ES-I3 (cell line): ENCODE data around the gene PAK4.
A peak's percentile ranks its signal among the peaks of the same experiment; 100 is the strongest.

ENCODE experiments used
- H3K36me3 ChIP-seq: 2 replicates; pipeline ENCODE4 v1.6.1; 2013; ENCODE audit warnings: mild to moderate bottlenecking, low read length, control low read depth, moderate library complexity; ENCODE audit not compliant: insufficient read depth
- H3K4me1 ChIP-seq: 2 replicates; pipeline ENCODE4 v1.6.1; 2013; ENCODE audit warnings: mild to moderate bottlenecking, control low read depth, low read length; ENCODE audit not compliant: insufficient read depth
- H3K9ac ChIP-seq: 2 replicates; pipeline ENCODE4 v1.6.1; 2013; ENCODE audit warnings: low read depth, mild to moderate bottlenecking, low read length, moderate library complexity
- H3K9me3 ChIP-seq: 2 replicates; pipeline ENCODE4 v1.6.1; 2013; ENCODE audit warnings: mild to moderate bottlenecking, low read length, moderate library complexity; ENCODE audit not compliant: control insufficient read depth, insufficient read depth

PAK4 gene

DNA sequence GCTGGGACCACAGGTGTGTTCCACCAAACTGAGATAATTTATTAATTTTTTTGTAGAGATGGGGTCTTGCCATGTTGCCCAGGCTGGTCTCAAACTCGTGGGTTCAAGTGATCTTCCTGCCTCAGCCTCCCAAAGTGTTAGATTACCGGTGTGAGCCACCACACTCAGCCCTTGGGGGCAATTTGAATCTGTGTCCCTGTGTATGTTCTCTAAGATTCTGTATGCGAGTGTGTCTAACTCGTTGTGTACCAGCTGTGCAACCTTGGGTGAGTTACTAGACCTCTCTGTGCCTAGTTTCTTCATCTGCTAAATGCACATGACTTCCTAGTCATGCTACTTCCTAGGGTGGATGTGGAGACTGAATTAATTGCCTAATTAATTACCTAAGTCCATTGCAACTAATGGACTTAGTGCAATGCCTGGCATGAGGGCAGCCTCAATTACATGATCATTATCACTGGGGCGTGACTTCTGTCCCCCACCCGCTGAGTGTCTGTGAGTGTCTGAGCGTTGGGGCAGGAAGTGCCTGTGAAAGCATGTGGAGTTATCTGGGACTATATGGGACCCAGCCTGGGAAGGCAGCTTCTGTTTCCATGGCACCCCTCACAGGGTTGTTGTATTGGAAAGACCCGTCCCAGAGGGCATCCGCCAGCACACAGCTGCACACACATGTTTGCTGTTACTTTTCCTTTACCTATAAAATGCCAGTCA lies 69.4 kb downstream of the PAK4 start:
- H3K36me3 ChIP-seq = no peaks in the 10 kb centered on the region
- no peak overlapping the region for H3K9ac ChIP-seq
- peaks cover 3% of the 10 kb centered on the region; the same call in 1 of the 2 replicates for H3K4me1 ChIP-seq
- no peaks in the 10 kb centered on the region for H3K9me3 ChIP-seq

DNA sequence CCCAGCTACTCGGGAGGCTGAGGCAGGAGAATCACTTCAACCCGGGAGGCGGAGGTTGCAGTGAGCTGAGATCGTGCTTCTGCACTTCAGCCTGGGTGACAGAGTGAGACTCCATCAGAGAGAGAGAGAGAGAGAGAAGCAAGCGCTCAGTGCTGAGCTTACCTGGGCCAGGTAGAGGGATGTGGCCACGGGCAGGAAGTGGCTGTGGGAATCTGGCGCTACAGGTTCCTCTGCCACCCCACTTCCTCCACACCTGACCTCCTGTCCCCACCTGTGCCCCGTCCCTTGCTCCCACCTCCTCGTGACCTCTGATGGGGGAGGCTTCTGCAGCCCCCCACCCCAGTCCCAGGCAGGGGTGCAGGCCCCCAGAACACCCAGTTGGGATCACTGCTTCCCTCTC lies 70.2 kb downstream of the PAK4 start:
- H3K9ac ChIP-seq = no peak overlapping the region
- H3K4me1 ChIP-seq = peaks cover 3% of the 10 kb centered on the region; the same call in 1 of the 2 replicates
- no peaks in the 10 kb centered on the region for H3K36me3 ChIP-seq
- H3K9me3 ChIP-seq = no peaks in the 10 kb centered on the region

DNA sequence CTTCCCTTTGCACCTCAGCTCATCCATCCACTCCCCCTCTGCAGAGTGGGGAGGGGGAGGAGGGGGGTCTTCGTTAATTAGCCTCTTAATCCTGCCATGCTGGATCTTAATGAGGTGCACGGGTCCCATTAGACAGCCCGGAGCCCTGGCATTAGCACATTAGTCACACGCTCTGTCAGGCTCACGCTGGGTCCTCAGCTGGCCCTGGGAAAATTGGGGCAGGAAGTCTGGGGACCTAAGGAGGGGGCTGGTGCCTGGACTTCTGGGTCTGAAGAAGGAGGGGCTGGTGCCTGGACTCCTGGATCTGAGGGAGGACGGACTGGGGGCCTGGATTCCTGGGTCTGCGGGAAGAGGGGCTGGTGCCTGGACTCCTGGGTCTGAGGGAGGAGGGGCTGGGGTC lies 70.7 kb downstream of the PAK4 start:
- no peak overlapping the region; the same call in 1 of the 2 replicates for H3K9ac ChIP-seq
- no peaks in the 10 kb centered on the region for H3K9me3 ChIP-seq
- peaks cover 3% of the 10 kb centered on the region; the same call in 1 of the 2 replicates for H3K4me1 ChIP-seq
- H3K36me3 ChIP-seq = no peaks in the 10 kb centered on the region

DNA sequence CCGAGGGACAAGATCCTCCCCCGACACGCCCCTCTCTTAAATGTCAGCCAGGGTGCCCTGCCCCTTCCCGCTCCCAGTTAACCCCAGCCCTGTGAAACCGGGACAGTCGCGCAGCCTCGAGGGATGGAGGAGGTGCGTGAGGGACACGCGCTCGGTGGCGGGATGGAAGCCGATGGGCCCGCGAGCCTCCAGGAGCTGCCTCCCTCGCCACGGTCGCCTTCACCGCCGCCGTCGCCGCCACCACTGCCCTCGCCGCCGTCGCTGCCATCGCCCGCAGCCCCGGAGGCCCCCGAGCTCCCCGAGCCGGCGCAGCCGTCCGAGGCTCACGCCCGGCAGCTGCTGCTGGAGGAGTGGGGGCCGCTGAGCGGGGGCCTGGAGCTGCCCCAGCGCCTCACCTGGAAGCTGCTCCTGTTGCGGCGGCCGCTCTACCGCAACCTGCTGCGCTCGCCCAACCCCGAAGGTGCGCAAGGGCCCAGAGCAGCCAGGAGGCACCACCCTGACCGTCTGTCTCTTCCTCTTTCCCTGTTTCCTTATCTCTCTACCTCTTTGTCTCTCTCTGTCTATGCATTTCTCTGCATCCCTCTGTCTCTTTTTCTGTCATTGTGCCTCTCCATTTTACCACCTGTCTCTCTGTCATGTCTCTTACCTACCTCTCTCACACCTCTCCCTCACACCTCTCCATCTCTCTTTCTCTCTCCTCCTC lies 71.4 kb downstream of the PAK4 start, which contains the start of gene NCCRP1:
Gene NCCRP1, plus strand, starts transcription at position 105 of the 703 bp plus-strand sequence. Its CDS starts 19 bp downstream, at position 124.
- Histone ChIP-seq H3K4me1 (peaks cover 3% of the 10 kb centered on the region; the same call in 1 of the 2 replicates), H3K9ac (peak within 1 kb of the TSS; percentile 24; the same call in 1 of the 2 replicates), H3K36me3 (no peaks in the 10 kb centered on the region), H3K9me3 (no peaks in the 10 kb centered on the region)

DNA sequence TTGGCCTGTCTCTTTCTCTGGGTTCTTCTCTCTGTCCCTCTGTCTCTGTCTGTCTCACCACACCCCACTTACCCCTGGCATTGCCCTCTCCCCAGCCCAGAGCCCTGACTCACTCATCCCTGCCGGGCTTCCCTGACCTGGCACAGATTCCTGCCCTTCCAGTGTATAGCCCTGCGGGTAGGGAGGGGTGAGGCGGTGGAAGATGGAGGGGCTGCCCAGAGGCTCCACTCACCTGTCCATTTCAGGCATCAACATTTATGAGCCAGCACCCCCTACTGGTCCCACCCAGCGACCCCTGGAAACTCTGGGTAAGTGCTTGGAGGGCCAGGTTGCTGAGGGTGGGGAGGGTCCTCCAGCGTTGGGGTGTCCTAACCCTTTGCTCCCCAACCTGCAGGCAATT lies 72.2 kb downstream of the PAK4 start:
- no peaks in the 10 kb centered on the region for H3K9me3 ChIP-seq
- no peak overlapping the region for H3K9ac ChIP-seq
- no peaks in the 10 kb centered on the region for H3K36me3 ChIP-seq
- peaks cover 3% of the 10 kb centered on the region; the same call in 1 of the 2 replicates for H3K4me1 ChIP-seq

DNA sequence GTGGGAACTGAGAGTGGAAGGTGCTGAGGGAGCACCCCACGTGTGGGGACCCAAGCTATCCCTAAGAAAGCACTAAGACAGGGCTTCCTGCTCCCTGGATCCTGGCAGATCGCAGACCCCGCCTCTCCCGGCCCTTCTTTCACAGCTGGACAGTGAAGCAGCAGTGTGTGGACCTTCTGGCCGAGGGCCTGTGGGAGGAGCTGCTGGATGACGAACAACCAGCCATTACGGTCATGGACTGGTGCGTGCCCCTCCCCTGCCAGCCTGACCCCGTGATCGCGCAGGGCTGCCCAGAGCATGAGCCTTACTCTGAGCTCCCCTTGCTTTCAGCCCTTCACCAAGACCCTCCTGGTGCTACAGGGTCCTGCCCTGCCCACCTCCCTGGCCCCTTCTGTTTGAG lies 73.4 kb downstream of the PAK4 start:
- Histone ChIP-seq H3K36me3 (no peaks in the 10 kb centered on the region), H3K4me1 (peaks cover 3% of the 10 kb centered on the region; the same call in 1 of the 2 replicates), H3K9ac (no peak overlapping the region), H3K9me3 (no peaks in the 10 kb centered on the region)

DNA sequence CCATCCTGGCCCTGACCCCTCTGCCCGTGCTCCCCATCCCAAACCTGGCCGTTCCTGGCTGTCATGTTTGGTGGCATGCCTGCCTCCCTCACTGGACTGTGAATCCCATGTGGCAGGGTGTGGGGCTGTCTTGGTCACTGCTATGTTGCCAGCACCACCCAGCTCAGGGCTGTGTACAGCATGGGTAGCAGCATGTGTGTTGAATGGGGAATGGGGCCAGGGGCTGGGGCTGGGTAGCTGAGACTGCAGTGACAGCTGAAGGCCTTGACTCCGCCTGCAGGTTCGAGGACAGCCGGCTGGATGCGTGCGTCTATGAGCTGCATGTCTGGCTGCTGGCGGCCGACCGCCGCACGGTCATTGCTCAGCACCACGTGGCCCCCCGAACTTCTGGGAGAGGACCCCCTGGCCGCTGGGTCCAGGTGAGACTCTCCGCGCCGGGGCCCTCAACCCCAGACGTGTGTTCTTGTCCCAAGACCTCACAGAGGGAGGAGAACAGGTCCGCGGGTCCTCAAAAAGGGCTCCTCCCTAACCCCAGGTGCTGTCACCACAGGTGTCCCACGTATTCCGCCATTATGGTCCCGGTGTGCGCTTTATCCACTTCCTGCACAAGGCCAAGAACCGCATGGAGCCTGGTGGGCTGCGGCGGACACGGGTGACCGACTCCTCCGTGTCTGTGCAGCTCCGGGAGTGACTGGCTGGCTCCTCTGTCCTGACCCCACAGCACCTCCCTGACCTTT lies 74.6 kb downstream of the PAK4 start:
- no peaks in the 10 kb centered on the region for H3K36me3 ChIP-seq
- no peak overlapping the region for H3K9ac ChIP-seq
- H3K4me1 ChIP-seq = peaks cover 2% of the 10 kb centered on the region; the same call in 1 of the 2 replicates
- no peaks in the 10 kb centered on the region for H3K9me3 ChIP-seq

DNA sequence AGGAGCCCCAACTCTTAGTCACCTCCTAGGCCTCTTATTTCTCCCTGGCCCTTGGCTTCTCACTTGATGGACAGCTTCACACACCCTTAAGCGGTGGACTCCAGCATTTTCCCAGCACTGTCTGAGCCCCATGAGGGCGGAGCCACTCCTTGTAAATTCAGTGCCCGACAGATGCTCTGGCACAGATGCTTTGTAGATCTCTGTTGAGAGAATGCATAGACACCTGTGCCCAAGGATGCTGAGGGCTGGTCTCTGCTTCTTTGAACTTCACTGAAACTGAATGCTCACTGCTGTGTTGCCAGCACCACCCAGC lies 75.2 kb downstream of the PAK4 start:
- no peak overlapping the region for H3K9ac ChIP-seq
- no peaks in the 10 kb centered on the region for H3K9me3 ChIP-seq
- no peaks in the 10 kb centered on the region; the same call in 1 of the 2 replicates for H3K4me1 ChIP-seq
- no peaks in the 10 kb centered on the region for H3K36me3 ChIP-seq

DNA sequence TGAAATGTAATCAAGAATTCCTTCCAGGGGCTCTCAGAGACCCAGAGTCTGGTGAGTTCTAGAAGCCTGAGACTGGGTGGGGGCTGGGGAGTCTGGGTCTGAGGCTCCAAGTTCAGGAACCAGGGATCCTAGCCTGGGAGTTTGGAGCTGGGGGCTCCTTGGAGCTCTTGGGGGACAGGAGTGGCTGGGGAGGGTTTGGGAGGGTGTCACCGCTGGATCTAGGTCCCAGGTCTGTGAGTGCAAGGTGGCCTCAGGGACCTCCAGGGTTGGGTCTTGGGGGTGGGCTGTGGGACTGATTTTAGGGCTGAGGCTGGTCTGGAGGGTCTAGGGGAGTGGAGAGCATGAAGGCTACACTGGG lies 77.4 kb downstream of the PAK4 start:
- H3K4me1 ChIP-seq = no peaks in the 10 kb centered on the region; the same call in 1 of the 2 replicates
- no peaks in the 10 kb centered on the region for H3K9me3 ChIP-seq
- no peak overlapping the region for H3K9ac ChIP-seq
- H3K36me3 ChIP-seq = no peaks in the 10 kb centered on the region

DNA sequence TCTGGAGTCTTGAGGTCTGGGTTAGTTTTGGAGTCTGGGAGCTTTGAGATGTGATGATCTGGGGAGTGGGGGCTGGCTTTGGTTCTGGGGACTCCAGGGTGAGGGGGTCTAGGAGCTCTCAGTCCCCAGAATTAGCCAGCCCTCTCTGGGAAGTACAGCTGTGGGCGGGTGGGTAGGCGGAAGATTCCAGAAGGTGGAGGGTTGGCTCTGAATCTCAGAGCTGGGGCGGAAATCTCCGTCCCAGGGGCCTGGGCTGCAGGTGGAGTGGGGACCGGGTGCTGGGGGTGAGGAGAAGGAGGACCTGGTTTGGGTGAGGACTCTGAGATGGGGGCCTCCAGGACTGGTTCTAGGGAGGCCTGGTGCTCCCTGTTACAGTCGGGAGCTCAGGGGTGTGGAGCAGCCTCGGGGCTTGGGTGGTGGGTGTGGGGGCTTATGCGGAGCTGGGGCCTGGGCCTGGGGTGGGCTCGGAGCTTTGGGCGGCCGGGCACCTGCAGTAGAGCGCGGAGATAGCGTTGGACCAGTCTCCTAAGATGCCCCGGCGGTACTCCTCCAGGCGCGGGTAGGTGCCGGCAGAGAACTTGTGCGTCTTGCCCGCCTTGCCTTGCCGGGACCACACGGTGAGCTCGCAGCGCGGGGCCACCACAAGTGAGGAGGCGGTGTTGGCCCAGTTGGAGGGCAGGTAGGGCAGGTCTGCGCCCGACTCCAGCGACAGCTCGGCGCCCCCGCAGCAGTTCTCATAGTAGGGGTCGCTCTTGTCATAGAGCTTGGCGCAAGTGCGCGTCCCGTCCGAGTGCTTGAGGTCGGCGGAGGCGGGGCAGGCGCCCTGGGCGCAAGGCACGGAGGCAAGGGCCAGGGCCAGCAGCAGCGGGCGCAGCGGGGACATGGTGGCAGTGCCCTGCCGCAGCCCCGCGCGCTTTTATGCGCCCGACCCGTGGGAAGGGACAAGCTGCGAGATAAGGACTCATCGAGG lies 78.1 kb downstream of the PAK4 start, which contains the start of gene SYCN:
Gene SYCN, minus strand, starts transcription at position 892 of the 970 bp plus-strand sequence. Its CDS starts 9 bp downstream, at position 883.
- Histone ChIP-seq H3K9ac (peak within 1 kb of the TSS; percentile 38; the same call in 1 of the 2 replicates), H3K9me3 (no peaks in the 10 kb centered on the region), H3K36me3 (no peaks in the 10 kb centered on the region), H3K4me1 (no peaks in the 10 kb centered on the region; the same call in 1 of the 2 replicates)

DNA sequence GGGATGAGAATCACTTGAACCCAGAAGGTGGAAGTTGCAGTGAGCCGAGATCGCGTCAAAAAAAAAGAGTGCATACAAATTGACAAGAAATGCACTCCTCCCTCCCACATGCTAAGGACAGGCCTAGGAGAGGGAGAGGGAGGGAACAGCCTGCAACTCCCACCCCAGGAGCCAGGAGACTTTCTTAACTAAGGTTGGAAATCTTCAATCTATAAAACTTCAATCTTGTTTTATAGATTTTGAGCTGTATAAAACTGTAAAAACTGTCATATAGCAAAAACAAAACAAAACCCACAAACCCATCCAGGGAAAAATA lies 79.8 kb downstream of the PAK4 start:
- Histone ChIP-seq H3K9ac (no peak overlapping the region), H3K4me1 (no peaks in the 10 kb centered on the region; the same call in 1 of the 2 replicates), H3K9me3 (no peaks in the 10 kb centered on the region), H3K36me3 (no peaks in the 10 kb centered on the region)

DNA sequence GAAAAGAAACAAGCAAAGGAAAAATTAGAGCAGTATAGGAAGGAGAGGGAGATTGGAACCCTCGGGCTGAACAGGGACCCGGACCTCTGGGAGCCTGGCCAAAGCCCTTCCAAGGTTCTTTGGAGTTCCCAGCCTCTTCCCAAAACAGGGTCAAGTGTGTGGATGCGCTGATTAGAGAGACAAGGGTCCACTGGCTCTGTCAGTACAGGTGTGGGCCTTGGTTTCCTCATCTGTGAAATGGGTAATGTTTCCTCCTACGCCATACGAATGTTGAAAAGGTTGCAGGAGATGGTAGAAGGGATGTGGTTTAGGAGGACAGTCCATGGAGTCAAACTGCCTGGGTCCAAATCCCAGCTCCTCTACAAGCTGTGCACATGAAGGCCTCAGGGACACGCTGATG lies 80.5 kb downstream of the PAK4 start:
- Histone ChIP-seq H3K9ac (no peak overlapping the region), H3K9me3 (no peaks in the 10 kb centered on the region), H3K4me1 (no peaks in the 10 kb centered on the region; the same call in 1 of the 2 replicates), H3K36me3 (no peaks in the 10 kb centered on the region)

DNA sequence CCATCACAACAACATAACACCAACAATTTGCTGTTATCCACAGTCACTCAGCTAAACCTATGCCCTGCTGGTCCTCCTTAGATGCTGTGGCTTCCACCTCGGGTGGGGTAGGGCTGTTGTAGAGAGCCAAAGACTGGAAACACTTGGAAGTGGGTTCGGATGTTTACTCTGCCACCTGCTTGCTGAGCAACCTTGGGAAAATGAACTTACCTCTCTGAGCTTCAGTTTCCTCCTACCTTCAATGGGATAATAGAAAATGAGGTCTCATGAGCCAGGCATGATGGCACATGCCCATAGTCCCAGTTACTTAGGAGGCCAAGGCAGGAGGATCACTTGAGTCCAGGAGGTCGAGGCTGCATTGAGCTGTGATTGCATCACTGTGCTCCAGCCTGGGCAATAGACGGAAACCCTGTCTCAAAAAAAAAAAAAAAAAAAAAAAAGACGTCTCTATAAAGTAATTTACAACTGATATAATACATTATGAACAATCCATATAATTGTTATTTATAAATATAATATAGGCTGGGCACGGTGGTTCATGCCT lies 81.8 kb downstream of the PAK4 start:
- H3K4me1 ChIP-seq = no peaks in the 10 kb centered on the region; the same call in 1 of the 2 replicates
- H3K9me3 ChIP-seq = no peaks in the 10 kb centered on the region
- no peaks in the 10 kb centered on the region for H3K36me3 ChIP-seq
- H3K9ac ChIP-seq = no peak overlapping the region
